Stimulated activated CD8-positive, alpha-beta memory T cell treated with anti-CD3 and anti-CD28 coated beads, Interleukin-15, amount 100 ng/mL, for 4 hours (primary cell): ENCODE data around the gene CLSTN2.

Source experiments
- DNase-seq, 2 donors: peaks; one replicate each; pipeline ENCODE4 v3.0.0-alpha.2; 2020; ENCODE audit warnings: low read depth in 2 of 2

Gene CLSTN2

DNA sequence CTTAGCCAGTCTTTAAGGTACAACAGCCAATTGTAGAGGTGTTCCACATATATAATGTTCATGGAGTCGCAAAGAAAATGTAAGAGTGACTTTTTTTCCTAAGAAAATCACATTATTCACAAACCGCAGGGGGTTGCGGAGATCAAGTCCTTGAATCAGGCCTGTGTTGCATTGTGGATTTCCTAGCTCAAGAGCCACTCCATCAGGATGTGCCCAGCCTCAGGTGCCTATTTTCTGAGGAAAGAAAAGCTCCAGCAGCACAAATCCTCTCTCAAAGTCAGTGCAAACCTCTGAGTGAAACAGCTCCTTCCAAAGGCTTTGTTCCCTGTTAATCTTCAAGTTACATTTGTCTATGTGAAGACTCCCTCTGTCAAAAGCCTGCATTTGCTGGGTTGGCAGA lies 349.4 kb downstream of the CLSTN2 start:
- DNase-seq: no peak

DNA sequence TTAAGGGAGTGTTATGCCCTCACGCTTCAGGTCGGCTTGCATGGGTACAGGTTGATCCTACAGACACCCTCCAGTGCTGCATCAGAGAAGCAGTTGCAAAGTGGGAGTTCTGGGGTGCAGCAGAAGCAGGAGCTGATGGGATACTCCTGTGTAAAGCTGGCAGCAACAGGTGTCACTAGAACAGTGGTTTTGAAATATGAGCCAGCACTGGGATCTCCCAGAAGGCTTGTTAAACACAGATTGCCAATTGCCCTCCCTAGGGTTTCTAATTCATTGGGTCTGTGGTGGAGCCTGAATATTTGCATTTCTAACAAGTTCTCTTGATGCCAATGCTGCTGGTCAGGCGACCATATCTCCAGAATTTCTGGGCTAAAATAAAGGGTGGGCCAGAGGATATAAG lies 350.4 kb downstream of the CLSTN2 start:
- no peak for DNase-seq

DNA sequence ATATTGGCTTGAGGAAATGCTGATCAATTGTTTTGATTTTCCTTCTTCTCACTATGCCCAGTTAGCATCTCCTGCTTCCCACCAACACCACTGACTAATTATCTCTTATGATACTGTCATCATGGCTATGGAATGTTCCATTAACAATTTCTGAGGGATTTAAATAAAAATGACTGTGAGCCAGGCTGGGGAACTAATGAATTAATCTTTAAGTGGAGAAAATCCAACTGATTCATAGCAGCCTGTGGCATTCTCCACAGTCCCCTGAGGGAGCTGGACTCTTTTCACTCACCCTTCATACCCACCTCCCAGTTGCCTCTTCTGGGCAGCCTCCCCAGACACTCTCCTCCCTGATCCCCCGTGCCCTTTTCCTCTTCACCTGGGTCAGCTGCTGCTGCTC lies 353.6 kb downstream of the CLSTN2 start:
- no peak for DNase-seq

DNA sequence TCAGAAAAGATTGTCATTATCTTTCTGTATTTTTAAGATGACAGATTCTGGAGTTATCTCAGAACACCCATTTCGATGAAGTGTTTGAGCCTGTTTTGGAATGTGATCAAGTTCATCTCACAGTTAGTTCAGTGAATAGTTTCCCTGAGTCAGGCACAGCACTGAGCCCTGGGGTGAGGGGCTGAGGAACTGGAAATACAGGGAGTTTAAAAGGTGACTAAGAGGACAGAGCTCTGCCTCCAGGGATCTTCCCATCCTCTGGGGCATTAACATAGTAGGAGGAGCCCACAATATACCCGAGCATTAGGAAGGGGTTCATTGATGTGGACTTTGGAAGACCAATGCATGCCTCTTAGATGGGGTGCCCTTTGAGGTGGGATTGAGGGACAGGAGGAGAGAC lies 355.1 kb downstream of the CLSTN2 start:
- no peak for DNase-seq

DNA sequence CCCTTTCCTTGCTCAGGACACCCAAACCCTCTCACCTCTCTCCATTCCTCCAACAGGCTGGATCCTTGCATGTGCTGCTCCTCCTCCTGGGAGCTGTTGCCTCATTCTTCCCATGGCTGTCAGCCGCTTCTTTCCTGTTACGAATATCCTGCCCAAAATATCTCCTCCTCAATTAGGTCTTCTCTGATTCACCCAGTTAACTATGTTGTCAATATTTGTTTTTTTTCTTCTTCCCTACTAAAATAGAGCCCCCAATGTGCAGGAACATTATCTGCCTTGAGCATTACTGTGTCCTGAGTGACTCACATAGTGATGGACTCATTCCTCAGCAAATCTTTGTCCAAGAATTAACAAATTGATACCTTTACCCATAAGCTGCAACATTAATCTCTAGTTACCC lies 357.2 kb downstream of the CLSTN2 start:
- DNase-seq: no peak

DNA sequence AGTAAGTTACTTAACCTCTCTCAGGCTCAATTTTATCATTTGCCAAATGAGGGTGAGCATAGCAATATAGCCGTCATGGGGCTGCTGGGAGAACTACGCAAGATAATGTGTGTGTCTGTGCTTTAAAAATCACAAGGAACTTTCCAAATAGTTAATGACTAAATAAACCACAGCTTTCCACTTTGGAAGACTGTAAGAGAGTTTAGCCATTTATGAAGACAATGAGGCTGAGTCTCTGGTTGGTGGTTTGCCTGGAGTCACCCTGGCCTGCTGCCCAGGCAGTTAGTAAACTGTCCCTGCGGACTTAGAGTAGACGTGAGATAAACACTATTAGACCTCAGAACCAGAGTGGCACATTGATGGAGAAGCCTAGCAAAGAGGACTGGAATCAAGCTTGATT lies 357.7 kb downstream of the CLSTN2 start:
- DNase-seq: no peak

DNA sequence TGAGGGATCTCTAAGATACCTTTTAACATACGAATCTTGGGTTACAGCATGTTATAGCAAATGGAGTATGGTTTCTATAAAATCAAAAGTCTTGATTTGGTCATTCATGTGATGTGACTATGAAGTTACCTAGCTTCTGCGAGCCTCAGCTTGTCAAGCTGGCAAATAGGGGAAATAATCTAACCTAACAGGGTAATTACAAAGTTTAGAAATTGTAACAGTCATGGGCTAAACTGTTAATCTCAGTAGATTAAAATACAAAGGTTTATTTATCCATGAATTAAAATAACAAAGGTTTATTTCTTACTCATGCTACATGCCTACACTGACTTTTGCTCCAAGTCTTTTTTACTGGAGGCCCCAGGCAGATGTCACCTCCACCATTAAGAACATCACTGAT lies 359.1 kb downstream of the CLSTN2 start:
- no peak for DNase-seq

DNA sequence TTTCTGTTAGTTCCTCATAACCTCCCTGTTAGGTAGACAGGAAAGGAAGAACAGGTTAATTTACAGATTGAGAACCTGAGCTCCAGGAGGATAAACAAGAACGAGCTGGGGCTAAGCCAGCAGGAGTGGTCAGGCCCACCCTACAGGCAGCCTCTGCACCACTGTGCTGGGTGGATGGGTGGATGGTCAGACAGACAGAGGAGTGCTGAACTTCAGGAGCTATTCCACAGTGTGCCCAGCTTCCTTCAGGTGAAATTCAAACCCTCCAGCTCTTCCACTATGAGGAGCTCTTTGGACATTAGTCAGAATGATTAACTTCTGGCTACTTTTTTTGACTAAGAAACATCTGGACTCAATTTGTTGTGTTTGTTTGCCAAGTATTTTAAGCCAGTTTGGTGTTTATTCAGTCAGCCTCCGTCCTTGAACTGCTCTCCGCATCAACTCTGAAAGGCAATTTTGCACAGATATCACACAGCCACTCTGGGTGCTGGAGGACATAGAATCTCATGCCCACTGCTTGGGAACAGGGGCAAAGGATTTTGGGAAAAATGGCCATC lies 361.9 kb downstream of the CLSTN2 start:
- no peak for DNase-seq

DNA sequence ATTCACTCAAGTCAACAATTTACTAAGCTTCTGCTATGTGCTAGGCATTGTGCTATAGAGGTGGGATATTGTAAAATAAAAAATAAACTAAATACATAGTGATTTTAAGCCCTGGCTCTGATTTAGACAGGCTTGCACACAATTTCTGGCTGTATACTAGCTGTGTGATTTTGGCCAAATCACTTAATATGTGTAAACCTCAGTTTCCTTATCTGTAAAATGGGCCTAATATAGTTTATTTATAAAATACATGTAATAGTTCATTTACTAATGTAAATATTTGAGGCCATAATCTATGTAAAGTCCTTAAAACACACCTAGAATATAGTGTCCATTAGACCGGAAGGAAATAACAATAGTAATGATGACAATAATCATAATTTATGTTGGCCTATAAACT lies 363.1 kb downstream of the CLSTN2 start:
- no peak for DNase-seq

DNA sequence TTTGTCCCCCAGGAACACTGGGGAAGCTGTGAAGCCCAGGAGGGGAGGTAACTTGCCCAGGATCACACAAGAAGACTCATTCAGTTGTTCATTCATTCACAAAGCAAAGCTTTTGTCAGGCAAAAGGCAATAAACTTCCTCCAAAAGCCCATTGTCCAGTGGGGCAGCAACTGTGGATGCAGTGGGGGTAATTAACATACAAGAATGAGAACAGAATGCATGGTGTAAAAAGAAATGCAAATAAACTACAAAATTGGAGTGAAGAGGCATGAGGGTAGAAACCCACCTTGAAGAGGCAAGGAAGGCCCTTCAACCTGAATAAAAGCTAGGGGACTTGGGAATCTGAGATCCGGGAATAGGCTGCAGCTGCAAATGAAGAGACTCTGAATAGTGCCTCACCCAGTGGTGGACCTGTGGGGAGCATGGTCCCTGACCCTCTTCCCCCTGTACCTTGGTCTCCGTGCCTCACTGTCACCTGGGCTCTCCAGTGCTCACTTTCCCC lies 363.6 kb downstream of the CLSTN2 start:
- no peak for DNase-seq

DNA sequence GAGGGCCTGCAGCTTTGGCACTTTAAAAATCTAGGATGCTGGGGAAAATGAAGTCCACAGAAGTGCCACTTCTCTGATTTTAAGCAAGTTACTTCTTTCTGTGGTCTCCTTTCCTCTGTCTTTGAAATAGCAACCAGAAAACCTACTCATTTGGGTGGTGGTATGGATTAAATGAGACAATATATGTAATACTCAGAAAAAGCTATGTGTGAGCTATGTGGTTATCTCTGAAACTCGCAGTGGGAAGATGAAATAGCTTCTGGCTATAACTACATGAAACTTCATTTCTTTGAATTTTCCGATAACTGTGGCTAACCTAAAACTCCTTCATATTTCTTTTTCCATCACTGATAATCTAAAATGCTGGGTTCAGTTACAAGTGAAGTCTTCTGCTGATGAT lies 368.9 kb downstream of the CLSTN2 start:
- no peak for DNase-seq

DNA sequence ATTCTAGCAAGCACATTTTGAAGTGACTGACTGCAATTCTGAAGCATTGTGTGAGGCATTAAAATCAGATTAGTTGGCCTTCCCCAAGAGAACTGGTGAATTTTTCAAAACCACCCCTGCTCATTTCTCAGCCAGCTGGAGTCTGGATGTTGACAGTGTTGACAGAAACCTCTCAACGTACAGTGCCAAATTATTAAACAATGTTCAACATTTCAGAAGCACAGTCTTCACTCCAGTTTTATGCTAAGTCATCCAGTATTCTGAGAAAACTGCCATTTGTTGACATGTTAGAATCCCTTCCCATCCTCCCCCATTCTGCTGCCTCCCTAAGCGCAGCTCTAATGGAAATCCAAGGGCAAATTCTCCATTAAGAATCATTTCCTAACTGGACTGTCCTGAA lies 373.6 kb downstream of the CLSTN2 start:
- DNase-seq: no peak

DNA sequence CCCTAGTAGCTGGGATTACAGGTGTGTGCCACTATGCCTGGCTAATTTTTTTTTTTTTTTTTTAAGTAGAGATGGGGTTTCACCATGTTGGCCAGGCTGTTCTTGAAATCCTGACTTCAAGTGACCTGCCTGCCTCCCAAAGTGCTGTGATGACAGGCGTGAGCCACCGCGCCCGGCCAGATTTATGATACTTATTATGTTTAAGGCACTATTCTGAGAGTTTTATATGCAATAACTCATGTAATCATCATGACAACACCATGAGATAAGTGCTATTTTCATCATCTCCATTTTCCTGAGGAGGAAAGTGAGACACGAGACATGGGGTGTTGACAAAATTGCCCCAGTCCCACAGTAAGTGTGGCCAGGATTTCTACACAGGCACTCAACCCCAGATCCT lies 376.4 kb downstream of the CLSTN2 start:
- no peak for DNase-seq

DNA sequence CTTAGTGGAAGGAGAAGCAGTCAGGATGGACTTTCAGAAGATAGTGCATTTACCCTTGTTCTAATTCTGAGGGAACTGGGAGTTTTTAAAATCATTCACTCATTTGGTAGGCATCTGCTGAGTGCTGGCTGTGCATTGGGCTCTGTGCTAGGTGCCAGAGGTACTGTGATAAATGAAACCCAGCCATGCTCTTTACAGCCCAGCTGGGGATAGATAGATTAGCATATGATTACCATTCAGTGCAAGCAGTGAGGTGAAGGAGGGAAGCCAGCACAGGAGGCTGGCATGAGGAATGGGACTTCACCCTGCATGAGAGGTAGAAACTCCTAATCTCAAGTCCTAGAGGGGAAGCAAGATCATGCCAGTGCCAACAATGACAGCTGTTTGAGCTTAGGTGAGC lies 381.0 kb downstream of the CLSTN2 start:
- no peak for DNase-seq

DNA sequence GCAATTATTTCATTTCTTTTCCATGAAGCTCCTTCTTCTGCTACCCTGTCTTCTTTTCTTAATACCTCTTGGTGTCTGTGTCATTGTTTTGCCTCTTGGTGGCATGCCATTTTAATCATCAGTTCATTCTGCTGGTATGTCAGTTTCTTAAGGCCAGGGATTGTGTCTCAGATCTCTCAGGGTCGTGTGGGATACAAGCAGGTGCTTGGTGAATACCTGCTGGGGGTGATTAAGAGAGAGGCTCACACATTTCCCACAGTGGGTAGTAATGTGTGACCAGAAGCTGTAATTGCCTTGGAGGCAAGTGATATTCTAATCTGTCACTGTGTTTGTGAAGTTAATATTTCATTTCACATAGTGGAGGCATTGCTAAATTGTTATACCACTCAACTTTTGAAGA lies 381.5 kb downstream of the CLSTN2 start:
- no peak for DNase-seq

DNA sequence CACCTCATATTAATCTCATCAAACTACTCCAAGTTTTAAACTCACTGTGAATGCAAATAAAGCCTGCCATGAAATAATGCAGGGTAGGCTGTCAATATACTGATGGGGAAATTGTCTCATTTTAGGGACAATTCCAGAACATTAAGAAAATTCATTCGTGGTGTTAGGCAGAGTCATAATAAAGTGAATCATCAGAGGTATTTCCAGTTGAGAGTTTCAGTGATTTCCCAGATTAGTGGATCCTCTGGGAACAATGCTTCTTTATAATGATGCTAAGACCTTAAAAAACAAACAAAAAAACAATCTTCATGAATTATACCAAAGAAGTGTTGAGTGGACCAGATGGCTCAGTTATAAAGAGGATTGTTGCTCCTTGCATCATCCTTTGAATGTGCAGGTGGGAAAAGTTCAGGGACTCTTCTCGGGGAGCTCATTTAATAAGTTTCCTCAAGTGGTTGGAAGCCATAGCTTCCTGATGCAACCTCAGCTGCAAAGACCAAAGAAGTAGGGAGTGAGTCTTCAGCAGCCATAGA lies 381.9 kb downstream of the CLSTN2 start:
- DNase-seq: no peak

DNA sequence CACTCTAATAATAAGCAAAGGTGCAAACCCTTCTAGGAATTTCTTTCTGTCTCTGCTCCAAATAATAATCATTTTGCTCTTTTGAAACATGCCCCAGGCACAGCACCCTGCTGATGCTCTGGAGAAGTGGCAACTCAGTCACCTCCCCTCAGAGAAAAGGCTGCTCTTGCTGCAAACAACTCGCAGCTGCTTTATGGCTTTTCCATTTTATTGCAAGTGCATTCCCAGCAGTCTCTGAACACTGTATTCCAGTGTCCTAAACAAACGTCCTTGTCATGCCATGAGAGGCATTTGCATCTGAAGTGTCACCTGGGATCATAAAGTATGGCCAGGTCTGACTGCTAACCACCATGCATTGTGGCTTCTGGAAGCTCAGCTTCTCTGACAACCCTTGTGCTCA lies 384.8 kb downstream of the CLSTN2 start:
- no peak for DNase-seq

DNA sequence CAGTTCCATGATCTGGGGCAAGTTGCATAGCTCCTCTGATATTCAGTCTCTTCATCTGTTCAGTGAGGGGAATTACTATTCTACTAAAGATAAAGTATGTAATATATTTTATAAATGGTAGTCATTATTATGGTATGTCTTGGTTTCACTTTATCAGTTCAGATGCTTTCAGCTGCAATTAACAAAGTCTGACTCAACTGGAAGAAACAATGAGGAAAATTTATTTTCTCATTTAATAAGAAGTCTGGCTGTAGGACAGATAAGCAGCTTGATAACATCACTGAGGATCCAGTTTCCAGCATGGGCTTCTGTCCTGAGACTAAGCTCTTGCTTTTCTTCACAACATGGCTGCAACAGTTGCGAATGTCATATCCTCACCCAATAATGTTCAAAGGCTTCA lies 388.6 kb downstream of the CLSTN2 start:
- no peak for DNase-seq

DNA sequence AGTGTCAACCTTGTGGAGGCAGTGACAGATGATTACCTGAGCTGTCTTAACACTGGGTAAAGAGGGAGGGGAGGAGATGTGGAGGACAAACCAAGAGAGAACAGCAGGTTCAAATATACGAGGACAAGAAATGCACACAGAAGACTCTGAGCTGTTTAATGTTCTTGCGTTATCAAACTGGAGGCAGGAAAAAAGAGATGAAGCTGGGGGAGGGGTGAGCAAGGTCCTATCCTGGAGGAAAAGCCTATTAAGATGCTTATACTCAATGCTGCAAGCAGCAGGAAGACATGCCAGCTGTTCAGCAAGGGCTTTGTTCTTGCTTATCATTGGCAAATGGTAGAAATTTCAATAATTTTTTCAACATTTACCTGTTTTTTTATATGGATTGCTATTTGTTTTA lies 397.1 kb downstream of the CLSTN2 start:
- DNase-seq: no peak

DNA sequence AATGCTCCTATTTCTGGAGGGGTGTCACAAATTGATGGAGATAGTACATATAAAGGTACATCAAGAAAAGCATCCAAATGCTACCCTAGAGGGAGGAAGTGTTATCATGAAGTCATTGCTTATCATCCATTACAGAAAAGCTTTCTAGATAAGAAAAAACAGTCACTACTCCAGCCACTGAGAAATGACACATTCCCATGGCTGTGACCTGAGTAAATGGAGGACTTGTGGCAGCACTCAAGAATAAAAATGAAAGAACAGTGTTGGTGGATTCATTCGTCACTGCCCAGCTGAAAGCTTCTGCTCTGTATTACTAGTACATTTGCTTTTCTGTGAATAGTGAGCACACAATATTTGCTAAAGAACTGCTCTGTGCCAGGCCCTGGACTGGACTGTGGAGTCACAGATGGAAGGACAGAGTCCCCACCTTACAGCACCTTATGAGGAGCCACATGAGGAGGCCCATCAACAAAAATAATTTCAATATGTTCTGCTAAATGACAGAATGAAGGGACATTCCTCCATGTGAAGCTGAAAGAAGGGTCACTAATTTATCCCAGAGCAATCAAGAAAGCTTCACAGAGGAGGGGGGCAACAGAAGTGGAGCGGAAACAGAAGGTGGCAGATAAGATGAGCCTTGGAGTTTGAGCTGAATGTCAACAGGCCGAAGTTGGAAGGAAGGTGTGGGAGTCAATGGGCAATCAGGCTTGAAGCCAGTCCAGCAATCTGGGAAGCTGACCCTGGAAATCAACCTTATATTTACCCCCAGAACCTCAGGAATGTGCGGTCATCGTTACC lies 399.3 kb downstream of the CLSTN2 start:
- DNase-seq: no peak

DNA sequence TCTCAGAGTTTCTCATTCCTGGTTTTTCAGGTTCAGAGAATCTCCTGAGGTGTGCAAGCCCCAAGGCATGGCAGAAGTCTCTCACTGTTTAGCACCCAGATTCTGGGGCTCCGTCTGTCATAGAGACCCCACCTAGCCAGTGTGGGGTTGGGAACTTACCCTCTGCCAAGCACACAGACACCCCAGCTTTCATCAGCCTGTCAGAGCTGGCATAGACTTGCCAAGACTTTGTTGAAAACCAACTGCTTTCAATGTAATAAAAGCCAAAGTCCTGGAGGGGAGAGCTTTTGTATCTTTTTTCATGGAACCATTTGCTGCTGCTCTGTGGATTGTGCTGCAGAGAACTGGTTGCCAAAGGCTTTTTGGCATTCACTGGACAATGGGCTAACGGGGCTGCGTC lies 401.5 kb downstream of the CLSTN2 start:
- no peak for DNase-seq

DNA sequence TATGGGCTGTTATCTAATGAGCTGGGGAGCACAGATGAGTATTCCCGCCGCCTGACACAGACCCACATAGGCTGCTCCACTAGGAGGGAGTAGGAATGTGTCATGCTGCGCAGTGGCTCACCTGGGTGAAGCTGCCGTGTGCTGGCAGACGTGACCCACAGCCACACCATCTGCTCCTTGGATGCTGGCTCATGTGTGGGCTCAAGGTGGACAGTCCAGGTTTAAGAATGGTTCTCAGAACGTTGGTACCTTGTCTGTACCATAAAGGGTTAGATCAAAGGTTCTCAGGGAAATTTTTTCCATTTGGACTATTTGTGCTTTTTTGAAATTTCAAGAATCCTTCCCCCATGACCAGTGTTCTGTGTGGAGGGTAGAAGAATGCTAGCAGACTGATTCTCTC lies 403.9 kb downstream of the CLSTN2 start:
- DNase-seq: no peak

DNA sequence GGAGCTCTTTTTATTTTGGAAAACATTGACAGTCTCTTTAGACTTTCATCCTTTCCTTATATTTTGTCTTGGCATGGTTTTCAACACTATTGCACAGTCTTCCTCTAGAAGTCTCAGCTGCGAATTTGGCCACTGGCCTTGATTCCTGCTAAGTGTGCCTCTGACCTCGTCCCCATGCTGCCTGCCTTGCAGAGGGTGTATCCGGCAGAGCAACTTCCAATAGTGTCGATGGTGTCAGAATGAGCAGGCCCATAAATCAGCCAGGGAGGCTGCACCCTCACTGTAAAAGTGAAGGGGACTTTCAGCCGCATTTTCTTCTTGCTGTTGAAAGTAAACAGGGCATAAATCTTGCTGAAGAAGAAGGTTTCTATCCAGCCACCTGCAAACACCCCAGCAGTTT lies 406.2 kb downstream of the CLSTN2 start:
- no peak for DNase-seq
